Panc1 (cell line): ENCODE data around the gene CCND2. TPM values are rescaled to one million over a fixed set of nuclear protein-coding genes. Genes with fewer than 3 reads are reported as not detected.

Source experiments
- ATAC-seq: fragments of 200-7000 bp; cut with Tn5 transposase; 2 replicates; pipeline ENCODE4 v1.9.1; 2020; ENCODE audit warnings: mild to moderate bottlenecking, moderate library complexity
- BruUV-seq: library from RNA; stranded (reverse); fragments of 400-500 nt; replicated peaks from 2 replicates; lab custom pipeline; 2021; lab: Mats Ljungman, UMichigan
- CTCF ChIA-PET: fragments of 300-600 bp; sonication (Branson Sonifier 250); formaldehyde crosslinking; loops from one replicate; lab custom pipeline; 2022; ENCODE audit warnings: antibody characterized with exemption; lab: Charles Lee
- POLR2A ChIA-PET: fragments of 300-600 bp; sonication (Branson Sonifier 250); formaldehyde crosslinking; loops from one replicate; lab custom pipeline; 2022; ENCODE audit warnings: antibody characterized with exemption; lab: Charles Lee
- DNase-seq: peaks from one replicate; pipeline ENCODE4 v3.0.0-alpha.2; 2010; ENCODE audit warnings: low read depth, low spot score
- H3K27ac ChIP-seq: 2 replicates; pipeline ENCODE4 v1.5.1; 2011; ENCODE audit warnings: mild to moderate bottlenecking, low read length, inconsistent platforms
- H3K27me3 ChIP-seq: fragments of 200-500 bp; sonication (Bioruptor generic); 2 replicates; pipeline ENCODE4 v1.6.0; 2014; ENCODE audit warnings: low read length, inconsistent platforms; ENCODE audit not compliant: control insufficient read depth, insufficient read depth
- H3K36me3 ChIP-seq: fragments of 200-500 bp; sonication (Bioruptor generic); 2 replicates; pipeline ENCODE4 v1.5.1; 2014; ENCODE audit warnings: inconsistent platforms, mild to moderate bottlenecking, low read length, moderate library complexity; ENCODE audit not compliant: control insufficient read depth, insufficient read depth
- H3K4me1 ChIP-seq: 2 replicates; pipeline ENCODE4 v1.5.1; 2011; ENCODE audit warnings: inconsistent platforms, mild to moderate bottlenecking, low read length, moderate library complexity; ENCODE audit not compliant: control insufficient read depth, insufficient read depth
- H3K4me3 ChIP-seq, 2 experiments: 2 replicates each; pipeline ENCODE4 v1.5.1; 2011 to 2012; ENCODE audit warnings: low read depth in 2 of 2, low read length in 2 of 2, mild to moderate bottlenecking in 2 of 2, inconsistent platforms in 1 of 2, moderate library complexity in 1 of 2
- H3K9me3 ChIP-seq: fragments of 200-500 bp; sonication (Bioruptor generic); 2 replicates; pipeline ENCODE4 v1.5.1; 2014; ENCODE audit warnings: low read depth, mild to moderate bottlenecking, inconsistent platforms, low read length, moderate library complexity; ENCODE audit not compliant: control insufficient read depth, insufficient read depth
- POLR2AphosphoS5 ChIP-seq: IDR thresholded peaks from 2 replicates; pipeline ENCODE4 v1.6.1; 2012; ENCODE audit warnings: mild to moderate bottlenecking, low read depth, low read length, moderate library complexity
- SIN3A ChIP-seq: IDR thresholded peaks from 2 replicates; pipeline ENCODE4 v1.6.1; 2012; ENCODE audit warnings: low read depth, mild to moderate bottlenecking, low read length, moderate library complexity, borderline replicate concordance; ENCODE audit not compliant: insufficient read depth
- TCF7L2 ChIP-seq: IDR thresholded peaks from 2 replicates; pipeline ENCODE4 v1.6.1; 2011; ENCODE audit warnings: mild to moderate bottlenecking, low read depth, low read length, inconsistent platforms
- in situ Hi-C: cut with HindIII; loops from 2 replicates; pipeline ENCODE4 v1.10.0; 2016; ENCODE audit warnings: low sequenced_read_pairs, low pct_unique_long_range_greater_than_20kb
- intact Hi-C: fragments of 100-400 bp; cut with micrococcal nuclease; formaldehyde crosslinking; loops from one replicate; pipeline ENCODE4 v1.10.0; 2022; ENCODE audit not compliant: unreplicated experiment
- total RNA-seq: library from RNA; stranded (reverse); gene quantifications from one replicate; pipeline ENCODE4 v1.2.1, GENCODE V29; 2021; ENCODE audit not compliant: unreplicated experiment
- TF ChIP-seq, protein P1 (sequence below), 2 experiments: IDR thresholded peaks; 2 replicates each; pipeline ENCODE4 v1.6.1; 2011 to 2012; ENCODE audit warnings: low read depth in 2 of 2, control low read depth in 1 of 2, low read length in 1 of 2, mild to moderate bottlenecking in 1 of 2, moderate library complexity in 1 of 2; ENCODE audit not compliant: insufficient read depth in 1 of 2
- TF ChIP-seq, protein P2 (sequence below): fragments of 450-650 bp; IDR thresholded peaks from 2 replicates; pipeline ENCODE4 v1.5.1; 2017; ENCODE audit warnings: mild to moderate bottlenecking

The CCND2 gene
- total RNA-seq, 1 experiment from 2014 or later = 1.5 TPM

DNA sequence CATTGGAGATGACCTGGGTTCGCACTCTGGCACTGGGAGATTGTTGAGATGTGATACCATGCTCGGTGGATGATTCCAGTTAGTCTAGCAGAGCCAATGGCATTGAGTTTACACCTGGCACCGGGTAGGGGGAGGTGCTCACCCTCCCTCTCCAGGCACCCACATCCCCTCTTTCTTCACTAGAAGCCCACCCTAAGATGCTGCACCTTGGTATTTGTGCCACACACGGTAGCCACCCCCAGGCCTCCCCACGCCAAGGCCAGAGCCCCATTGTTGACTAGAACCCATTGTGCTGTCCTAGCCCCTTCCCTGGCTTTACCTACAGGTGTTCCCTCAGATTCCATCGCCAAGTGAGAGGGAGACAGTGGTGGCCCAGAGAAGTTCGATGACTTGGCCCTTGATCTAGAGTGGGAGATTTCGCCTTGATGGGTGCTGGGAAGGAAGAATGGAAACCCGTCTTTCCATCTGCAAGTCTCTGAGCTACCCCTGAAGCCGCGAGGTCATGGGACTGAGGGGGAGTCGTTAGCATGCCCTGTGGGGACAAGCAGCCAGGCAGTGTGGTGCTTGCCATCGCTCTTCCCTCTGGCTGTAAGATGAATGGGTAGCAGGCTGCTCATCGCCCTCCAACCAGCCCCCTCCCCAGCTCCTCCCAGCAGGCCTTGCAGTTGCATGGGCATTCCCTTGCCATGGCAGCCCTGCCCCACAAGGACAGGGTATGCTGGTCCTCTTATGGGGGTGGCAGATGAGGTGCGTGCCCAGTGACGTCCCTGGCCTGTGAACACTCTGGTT is 8.7 kb downstream of the CCND2 start:
- Histone ChIP-seq H3K4me1 (no peaks in the 10 kb centered on the region), H3K36me3 (no peaks in the 10 kb centered on the region), H3K4me3 (no peak overlapping the region), H3K27me3 (no peaks in the 10 kb centered on the region; the same call in 1 of the 2 replicates), H3K27ac (no peak overlapping the region), H3K9me3 (no peaks in the 10 kb centered on the region)
- intact Hi-C loops = no loop called here
- ChIA-PET POLR2A (no interaction called here), CTCF (no interaction called here)
- DNase-seq (no peak), ATAC-seq (no peak)
- no TSS peak for BruUV-seq
- in situ Hi-C loops = no loop called here
- TF ChIP-seq POLR2AphosphoS5 (no peak), SIN3A (no peak), TCF7L2 (no peak)
- TF ChIP-seq, protein P1, sequence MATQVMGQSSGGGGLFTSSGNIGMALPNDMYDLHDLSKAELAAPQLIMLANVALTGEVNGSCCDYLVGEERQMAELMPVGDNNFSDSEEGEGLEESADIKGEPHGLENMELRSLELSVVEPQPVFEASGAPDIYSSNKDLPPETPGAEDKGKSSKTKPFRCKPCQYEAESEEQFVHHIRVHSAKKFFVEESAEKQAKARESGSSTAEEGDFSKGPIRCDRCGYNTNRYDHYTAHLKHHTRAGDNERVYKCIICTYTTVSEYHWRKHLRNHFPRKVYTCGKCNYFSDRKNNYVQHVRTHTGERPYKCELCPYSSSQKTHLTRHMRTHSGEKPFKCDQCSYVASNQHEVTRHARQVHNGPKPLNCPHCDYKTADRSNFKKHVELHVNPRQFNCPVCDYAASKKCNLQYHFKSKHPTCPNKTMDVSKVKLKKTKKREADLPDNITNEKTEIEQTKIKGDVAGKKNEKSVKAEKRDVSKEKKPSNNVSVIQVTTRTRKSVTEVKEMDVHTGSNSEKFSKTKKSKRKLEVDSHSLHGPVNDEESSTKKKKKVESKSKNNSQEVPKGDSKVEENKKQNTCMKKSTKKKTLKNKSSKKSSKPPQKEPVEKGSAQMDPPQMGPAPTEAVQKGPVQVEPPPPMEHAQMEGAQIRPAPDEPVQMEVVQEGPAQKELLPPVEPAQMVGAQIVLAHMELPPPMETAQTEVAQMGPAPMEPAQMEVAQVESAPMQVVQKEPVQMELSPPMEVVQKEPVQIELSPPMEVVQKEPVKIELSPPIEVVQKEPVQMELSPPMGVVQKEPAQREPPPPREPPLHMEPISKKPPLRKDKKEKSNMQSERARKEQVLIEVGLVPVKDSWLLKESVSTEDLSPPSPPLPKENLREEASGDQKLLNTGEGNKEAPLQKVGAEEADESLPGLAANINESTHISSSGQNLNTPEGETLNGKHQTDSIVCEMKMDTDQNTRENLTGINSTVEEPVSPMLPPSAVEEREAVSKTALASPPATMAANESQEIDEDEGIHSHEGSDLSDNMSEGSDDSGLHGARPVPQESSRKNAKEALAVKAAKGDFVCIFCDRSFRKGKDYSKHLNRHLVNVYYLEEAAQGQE (IDR thresholded peaks at IDR 0.05; ENCODE audit: insufficient read depth in 1 of 2, low read depth in 2 of 2, low read length in 1 of 2) = no peak
- TF ChIP-seq, protein P2, sequence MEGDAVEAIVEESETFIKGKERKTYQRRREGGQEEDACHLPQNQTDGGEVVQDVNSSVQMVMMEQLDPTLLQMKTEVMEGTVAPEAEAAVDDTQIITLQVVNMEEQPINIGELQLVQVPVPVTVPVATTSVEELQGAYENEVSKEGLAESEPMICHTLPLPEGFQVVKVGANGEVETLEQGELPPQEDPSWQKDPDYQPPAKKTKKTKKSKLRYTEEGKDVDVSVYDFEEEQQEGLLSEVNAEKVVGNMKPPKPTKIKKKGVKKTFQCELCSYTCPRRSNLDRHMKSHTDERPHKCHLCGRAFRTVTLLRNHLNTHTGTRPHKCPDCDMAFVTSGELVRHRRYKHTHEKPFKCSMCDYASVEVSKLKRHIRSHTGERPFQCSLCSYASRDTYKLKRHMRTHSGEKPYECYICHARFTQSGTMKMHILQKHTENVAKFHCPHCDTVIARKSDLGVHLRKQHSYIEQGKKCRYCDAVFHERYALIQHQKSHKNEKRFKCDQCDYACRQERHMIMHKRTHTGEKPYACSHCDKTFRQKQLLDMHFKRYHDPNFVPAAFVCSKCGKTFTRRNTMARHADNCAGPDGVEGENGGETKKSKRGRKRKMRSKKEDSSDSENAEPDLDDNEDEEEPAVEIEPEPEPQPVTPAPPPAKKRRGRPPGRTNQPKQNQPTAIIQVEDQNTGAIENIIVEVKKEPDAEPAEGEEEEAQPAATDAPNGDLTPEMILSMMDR = no peak

DNA sequence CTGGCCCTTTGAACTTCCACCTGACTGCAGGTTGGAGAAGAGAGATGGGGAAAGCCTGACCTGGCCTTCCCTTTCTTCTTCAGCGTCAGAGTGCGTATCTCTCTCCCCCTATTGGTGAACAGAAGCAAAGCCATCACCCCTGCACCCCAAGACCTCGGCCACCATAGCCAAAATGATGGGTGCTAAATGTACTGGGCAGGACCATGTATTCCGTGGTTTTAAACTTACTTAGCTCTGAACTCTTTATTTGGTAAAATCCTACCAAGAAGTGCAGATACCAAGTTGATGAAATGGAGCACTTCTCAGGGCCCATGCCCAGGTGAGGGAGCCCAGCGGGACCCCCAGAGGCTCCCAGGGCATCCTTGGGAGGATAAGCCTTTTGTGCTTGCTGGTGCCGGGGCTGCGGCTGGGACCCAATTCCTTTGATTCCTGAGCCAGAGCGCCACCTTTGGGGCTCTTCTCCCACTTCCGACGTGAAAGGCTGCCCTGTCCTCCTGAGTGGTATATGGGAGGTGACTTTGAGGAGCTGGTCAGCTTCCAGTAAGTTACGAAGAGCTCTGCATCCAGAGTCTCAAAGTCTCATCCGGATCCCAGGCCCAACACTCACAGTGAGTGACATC is 9.4 kb downstream of the CCND2 start:
- CTCF ChIA-PET = no interaction called here
- BruUV-seq = no TSS peak
- intact Hi-C loops = no loop called here

More for the DNA sequence above, 9.4 kb downstream of the CCND2 start:
- no peaks in the 10 kb centered on the region for H3K36me3 ChIP-seq
- H3K4me1 ChIP-seq = no peaks in the 10 kb centered on the region
- H3K9me3 ChIP-seq = no peaks in the 10 kb centered on the region
- no peak for DNase-seq
- POLR2A ChIA-PET = no interaction called here
- TF ChIP-seq POLR2AphosphoS5 (no peak), TCF7L2 (no peak), SIN3A (no peak)
- TF ChIP-seq, protein P1 (IDR thresholded peaks at IDR 0.05; ENCODE audit: insufficient read depth in 1 of 2, low read depth in 2 of 2, low read length in 1 of 2) = no peak
- TF ChIP-seq, protein P2 = no peak
- H3K27me3 ChIP-seq = no peaks in the 10 kb centered on the region
- in situ Hi-C loops = no loop called here
- no peak overlapping the region for H3K4me3 ChIP-seq
- ATAC-seq = no peak
- no peak overlapping the region for H3K27ac ChIP-seq
